GM12801 (cell line): ENCODE data around the gene ASB2.

Source experiments
- TF ChIP-seq, protein P1 (sequence below): IDR thresholded peaks from one replicate; pipeline ENCODE4 v1.5.1; 2011; ENCODE audit warnings: control low read depth; ENCODE audit not compliant: insufficient read length; ENCODE audit errors: extremely low read depth

Gene ASB2

GRCh38 chr14:93912782-93913181 lies 63.6 kb downstream of the ASB2 start:
- TF ChIP-seq, protein P1, sequence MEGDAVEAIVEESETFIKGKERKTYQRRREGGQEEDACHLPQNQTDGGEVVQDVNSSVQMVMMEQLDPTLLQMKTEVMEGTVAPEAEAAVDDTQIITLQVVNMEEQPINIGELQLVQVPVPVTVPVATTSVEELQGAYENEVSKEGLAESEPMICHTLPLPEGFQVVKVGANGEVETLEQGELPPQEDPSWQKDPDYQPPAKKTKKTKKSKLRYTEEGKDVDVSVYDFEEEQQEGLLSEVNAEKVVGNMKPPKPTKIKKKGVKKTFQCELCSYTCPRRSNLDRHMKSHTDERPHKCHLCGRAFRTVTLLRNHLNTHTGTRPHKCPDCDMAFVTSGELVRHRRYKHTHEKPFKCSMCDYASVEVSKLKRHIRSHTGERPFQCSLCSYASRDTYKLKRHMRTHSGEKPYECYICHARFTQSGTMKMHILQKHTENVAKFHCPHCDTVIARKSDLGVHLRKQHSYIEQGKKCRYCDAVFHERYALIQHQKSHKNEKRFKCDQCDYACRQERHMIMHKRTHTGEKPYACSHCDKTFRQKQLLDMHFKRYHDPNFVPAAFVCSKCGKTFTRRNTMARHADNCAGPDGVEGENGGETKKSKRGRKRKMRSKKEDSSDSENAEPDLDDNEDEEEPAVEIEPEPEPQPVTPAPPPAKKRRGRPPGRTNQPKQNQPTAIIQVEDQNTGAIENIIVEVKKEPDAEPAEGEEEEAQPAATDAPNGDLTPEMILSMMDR: no peak

DNA sequence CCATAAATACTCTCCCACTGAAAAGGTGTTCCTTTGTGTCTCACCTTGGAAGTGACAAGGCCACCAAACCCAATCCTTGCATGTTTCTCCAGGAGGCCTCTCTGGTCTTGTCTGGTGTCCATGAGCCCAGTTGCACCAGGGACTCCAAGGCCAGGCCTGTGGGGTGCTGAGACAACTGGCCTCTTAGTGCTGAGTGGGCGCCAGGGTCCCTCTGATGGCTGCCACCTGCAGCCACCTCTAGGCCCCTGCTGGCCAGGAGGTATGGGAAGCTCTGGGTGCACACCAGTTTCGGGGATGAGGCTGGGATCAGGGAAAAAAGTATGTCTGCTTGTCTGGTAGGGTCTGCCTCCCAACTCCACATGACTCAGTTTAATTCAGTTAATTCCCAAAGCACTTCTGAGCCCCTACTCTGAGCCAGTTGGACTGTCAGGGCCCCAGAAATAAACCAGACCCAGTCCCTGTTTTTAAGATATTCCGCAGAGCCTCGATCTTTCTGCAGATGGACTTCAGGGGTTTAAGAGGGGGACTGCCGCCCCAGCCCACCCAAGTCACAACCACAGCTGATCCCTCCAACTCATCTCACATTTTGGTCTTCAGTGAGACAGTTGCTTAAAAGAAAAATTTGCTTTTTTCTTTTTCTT lies 64.3 kb downstream of the ASB2 start:
- TF ChIP-seq, protein P1: no peak

DNA sequence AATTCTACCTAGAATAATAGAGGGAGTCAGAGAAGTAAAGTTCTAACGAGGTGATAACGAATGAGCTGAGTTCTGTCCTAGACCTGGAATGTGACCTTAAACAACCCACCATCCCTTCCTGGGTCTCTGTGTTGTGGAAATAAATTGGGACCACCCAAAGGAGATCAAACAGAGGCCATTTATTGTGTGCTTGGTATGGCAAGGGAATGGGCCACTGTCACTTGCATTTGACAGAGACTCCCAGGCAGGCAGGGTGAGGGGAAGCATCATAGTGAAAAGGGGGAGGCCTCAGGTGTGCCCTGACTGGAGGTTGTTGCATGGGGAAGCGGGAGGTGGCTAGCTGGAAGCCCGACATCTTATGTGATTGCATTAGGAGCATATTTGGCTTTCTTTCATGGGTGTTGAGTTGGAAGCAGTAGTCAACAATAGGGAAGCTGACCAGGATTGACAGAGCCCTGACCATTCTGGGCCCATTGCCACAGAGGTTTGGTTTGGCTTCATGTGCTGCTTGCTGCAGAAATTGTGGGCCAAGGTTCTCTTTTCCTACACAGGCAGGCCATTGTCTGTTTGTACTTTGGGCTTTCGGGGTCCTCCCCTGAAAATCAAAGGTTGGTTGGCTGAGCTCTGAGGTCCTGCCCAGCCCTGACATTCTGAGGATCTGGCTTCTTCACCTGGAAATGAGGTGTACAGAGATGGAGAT lies 66.8 kb downstream of the ASB2 start:
- TF ChIP-seq, protein P1: no peak

DNA sequence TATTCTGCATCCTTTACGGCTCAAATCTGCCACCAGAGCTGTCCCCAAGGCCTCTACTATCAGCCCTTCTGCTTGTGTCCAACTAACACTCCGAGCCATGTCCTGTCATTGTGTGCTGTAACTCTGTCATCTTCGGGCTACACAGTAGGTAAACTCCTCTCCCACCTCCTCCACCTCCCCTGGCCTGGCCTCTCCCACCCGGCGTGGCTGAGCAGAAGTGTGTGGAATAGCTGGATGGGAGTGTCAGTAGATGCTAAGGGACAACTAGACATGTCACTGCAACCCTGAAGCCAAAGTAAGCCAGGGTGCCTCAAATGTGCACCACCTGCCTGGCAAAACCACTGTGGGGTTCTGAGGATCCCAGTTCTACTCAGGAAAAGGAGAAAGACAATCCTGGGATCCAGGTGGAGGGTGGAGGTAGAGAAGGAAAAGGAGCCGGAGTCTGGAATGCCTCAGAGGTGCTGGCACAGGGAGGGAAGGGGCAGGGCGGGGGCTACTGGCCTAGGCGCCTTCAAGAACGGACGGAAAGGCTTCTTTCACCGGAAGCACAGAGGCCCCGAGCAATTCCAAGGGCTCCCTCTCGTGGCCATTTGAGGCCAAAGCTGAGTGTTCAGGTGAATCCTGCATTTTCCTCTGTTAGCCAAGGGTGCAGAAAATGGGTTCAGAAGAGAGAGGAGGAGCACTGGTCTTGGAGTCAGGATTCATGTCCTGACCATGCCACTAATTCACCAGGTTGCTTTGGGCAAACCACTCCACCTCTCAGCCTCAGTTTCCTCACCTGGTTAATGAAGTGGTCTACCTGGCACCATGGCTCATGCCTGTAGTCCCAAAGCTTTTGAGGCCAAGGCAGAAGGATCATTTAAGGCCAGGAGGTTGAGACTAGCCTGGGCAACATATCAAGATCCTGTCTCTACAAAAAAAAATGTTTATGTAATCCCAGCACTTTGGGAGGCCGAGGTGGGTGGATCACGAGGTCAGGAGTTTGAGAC lies 69.7 kb downstream of the ASB2 start:
- TF ChIP-seq, protein P1: peak; percentile 72

- TF ChIP-seq, protein P1: no peak
Observed at GRCh38 chr14:93905623-93906022, 70.7 kb downstream of the ASB2 start.

GRCh38 chr14:93903342-93904184 lies 72.8 kb downstream of the ASB2 start:
- TF ChIP-seq, protein P1: no peak
